Lower lobe of right lung (tissue), 2 donors: ENCODE measurements around the gene LRRTM3. TPM values are rescaled to one million over a fixed set of nuclear protein-coding genes. Genes with fewer than 3 reads are reported as not detected.

Experiments used
- ATAC-seq, 2 donors: fragments of 200-7000 bp; cut with Tn5 transposase; one replicate each; pipeline ENCODE4 v1.9.1; 2020 to 2022; ENCODE audit warnings: mild to moderate bottlenecking in 2 of 2, moderate library complexity in 2 of 2
- DNase-seq: peaks from one replicate; pipeline ENCODE4 v3.0.0-alpha.2; 2020
- H3K27ac ChIP-seq: fragments of 200-600 bp; one replicate; pipeline ENCODE4 v1.8.0; 2022
- H3K27me3 ChIP-seq: fragments of 200-600 bp; one replicate; pipeline ENCODE4 v1.8.0; 2022; ENCODE audit warnings: low read depth
- H3K36me3 ChIP-seq: fragments of 200-600 bp; one replicate; pipeline ENCODE4 v1.8.0; 2022; ENCODE audit warnings: mild to moderate bottlenecking
- H3K4me1 ChIP-seq: fragments of 200-600 bp; one replicate; pipeline ENCODE4 v1.8.0; 2022
- H3K4me3 ChIP-seq: fragments of 200-600 bp; one replicate; pipeline ENCODE4 v1.8.0; 2022; ENCODE audit warnings: mild to moderate bottlenecking
- H3K9me3 ChIP-seq: fragments of 200-600 bp; one replicate; pipeline ENCODE4 v1.8.0; 2022
- intact Hi-C: fragments of 100-400 bp; cut with DNase I; formaldehyde crosslinking; loops from one replicate; pipeline ENCODE4 v1.11.0; 2022
- total RNA-seq: library from RNA; stranded (reverse); fragmentation: NEBNext Ultra II Directional; extraction: Animal tissue kit (Norgen Biotek cat#: 25700); gene quantifications from one replicate; pipeline ENCODE4 v1.2.1, GENCODE V29; 2021
- TF ChIP-seq, protein P1 (sequence below): fragments of 200-600 bp; IDR thresholded peaks from one replicate; pipeline ENCODE4 v1.8.0; 2022; ENCODE audit warnings: antibody characterized with exemption, mild to moderate bottlenecking
- donor health status: DM: no; HTN: yes; CAD: no; lungs with severe emphysema.

LRRTM3 gene
- total RNA-seq, 1 donor from 2014 or later = not detected

- Histone ChIP-seq H3K9me3 (no peaks in the 10 kb centered on the region), H3K27ac (no peak overlapping the region), H3K36me3 (no peaks in the 10 kb centered on the region), H3K27me3 (no peaks in the 10 kb centered on the region), H3K4me1 (no peaks in the 10 kb centered on the region), H3K4me3 (no peak overlapping the region)
- intact Hi-C loops = no loop called here
- DNase-seq = no peak
- no peak for ATAC-seq
- TF ChIP-seq, protein P1, sequence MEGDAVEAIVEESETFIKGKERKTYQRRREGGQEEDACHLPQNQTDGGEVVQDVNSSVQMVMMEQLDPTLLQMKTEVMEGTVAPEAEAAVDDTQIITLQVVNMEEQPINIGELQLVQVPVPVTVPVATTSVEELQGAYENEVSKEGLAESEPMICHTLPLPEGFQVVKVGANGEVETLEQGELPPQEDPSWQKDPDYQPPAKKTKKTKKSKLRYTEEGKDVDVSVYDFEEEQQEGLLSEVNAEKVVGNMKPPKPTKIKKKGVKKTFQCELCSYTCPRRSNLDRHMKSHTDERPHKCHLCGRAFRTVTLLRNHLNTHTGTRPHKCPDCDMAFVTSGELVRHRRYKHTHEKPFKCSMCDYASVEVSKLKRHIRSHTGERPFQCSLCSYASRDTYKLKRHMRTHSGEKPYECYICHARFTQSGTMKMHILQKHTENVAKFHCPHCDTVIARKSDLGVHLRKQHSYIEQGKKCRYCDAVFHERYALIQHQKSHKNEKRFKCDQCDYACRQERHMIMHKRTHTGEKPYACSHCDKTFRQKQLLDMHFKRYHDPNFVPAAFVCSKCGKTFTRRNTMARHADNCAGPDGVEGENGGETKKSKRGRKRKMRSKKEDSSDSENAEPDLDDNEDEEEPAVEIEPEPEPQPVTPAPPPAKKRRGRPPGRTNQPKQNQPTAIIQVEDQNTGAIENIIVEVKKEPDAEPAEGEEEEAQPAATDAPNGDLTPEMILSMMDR = no peak
Measured at GRCh38 chr10:67015225-67015624, 89.4 kb downstream of the LRRTM3 start.

- DNase-seq = no peak
- Histone ChIP-seq H3K4me1 (no peaks in the 10 kb centered on the region), H3K36me3 (no peaks in the 10 kb centered on the region), H3K9me3 (no peaks in the 10 kb centered on the region), H3K27me3 (no peaks in the 10 kb centered on the region), H3K27ac (no peak overlapping the region), H3K4me3 (no peak overlapping the region)
- no peak for ATAC-seq
- TF ChIP-seq, protein P1 = no peak
- intact Hi-C loops = no loop called here
Measured at GRCh38 chr10:67017218-67017617, 91.4 kb downstream of the LRRTM3 start.

DNA sequence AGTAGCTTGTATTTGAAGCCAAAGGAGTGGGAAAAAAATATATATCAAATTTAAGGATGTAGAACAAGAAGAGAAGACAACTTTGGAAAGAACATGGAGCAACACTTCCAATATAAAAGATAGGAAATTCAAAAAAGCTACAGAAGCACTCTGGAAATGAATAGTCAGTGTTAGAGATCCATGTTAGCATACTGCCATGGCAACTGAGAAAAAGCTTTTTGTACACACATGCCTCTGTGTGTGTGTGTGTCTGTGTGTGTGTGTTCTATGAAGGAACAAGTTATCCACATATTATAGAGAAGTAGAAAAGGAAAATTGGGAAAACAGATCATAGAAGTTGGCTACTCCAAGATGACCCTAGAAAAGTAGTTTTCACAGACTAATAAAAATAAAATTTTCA lies 96.3 kb downstream of the LRRTM3 start:
- H3K27ac ChIP-seq = no peak overlapping the region
- no peaks in the 10 kb centered on the region for H3K9me3 ChIP-seq
- no peak overlapping the region for H3K4me3 ChIP-seq
- intact Hi-C loops = no loop called here
- H3K36me3 ChIP-seq = no peaks in the 10 kb centered on the region
- DNase-seq (no peak), ATAC-seq (no peak)
- no peaks in the 10 kb centered on the region for H3K4me1 ChIP-seq
- H3K27me3 ChIP-seq = no peaks in the 10 kb centered on the region
- TF ChIP-seq, protein P1 = no peak

- intact Hi-C loops = no loop called here
- ATAC-seq (no peak), DNase-seq (no peak)
- H3K4me3 ChIP-seq = no peak overlapping the region
- TF ChIP-seq, protein P1 = no peak
- H3K36me3 ChIP-seq = no peaks in the 10 kb centered on the region
- H3K27ac ChIP-seq = no peak overlapping the region
- H3K27me3 ChIP-seq = no peaks in the 10 kb centered on the region
- H3K4me1 ChIP-seq = no peaks in the 10 kb centered on the region
- H3K9me3 ChIP-seq = no peaks in the 10 kb centered on the region
Measured at GRCh38 chr10:67033878-67034277, 108.0 kb downstream of the LRRTM3 start.

DNA sequence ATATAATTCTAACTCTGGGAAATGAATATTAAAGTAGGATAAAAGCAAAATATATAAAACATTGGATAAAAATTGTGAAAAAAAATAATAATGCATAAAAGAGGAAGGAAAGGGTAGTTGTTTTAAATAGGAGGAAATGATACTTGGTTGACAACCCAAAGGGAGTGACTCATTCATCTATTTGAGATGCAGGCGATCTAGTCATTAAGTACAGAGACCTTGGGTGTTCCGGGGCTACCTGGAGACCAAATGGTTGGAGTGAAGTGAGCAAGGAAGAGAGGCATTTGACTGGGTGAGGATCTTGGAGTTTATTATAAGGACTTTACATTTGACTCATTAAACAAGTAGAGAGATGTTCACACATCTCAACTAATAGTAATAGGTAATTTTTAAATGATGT lies 111.0 kb downstream of the LRRTM3 start:
- TF ChIP-seq, protein P1 = no peak
- intact Hi-C loops = no loop called here
- DNase-seq (no peak), ATAC-seq (no peak)
- H3K27ac ChIP-seq = no peak overlapping the region
- no peaks in the 10 kb centered on the region for H3K36me3 ChIP-seq
- no peaks in the 10 kb centered on the region for H3K9me3 ChIP-seq
- no peaks in the 10 kb centered on the region for H3K4me1 ChIP-seq
- no peaks in the 10 kb centered on the region for H3K27me3 ChIP-seq
- H3K4me3 ChIP-seq = no peak overlapping the region

DNA sequence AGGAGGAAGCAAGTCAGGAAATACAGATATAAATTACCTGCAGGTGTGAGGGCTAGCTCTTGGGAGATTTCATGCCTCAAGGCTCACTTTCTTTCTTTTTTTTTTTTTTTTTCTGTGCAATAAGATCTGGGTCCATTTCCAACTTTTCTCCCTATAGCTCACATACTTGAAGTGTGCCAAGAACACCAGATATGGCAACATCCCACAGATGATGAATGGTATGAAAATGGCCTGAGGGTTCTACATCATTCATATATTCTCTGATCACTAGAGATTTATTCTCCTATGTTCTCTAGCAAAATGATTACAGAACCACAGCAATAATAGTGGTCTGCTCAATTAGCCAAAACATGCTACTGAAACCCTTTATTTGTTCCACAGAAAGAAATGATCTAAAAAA lies 117.2 kb downstream of the LRRTM3 start:
- Histone ChIP-seq H3K4me3 (no peak overlapping the region), H3K4me1 (no peaks in the 10 kb centered on the region), H3K27me3 (no peaks in the 10 kb centered on the region), H3K36me3 (no peaks in the 10 kb centered on the region), H3K27ac (no peak overlapping the region), H3K9me3 (no peaks in the 10 kb centered on the region)
- ATAC-seq (no peak), DNase-seq (no peak)
- intact Hi-C loops = no loop called here
- TF ChIP-seq, protein P1 = no peak
